HG03432 (cell line): ENCODE measurements around the gene NFIC.

Experiments
- ATAC-seq: cut with Tn5 transposase; IDR thresholded peaks from one replicate; pipeline ENCODE4 v1.9.1; 2021; ENCODE audit warnings: mild to moderate bottlenecking, moderate library complexity; ENCODE audit not compliant: unreplicated experiment

NFIC gene

GRCh38 chr19:3358689-3359014 is 7.7 kb upstream of the NFIC start:
- ATAC-seq = no peak

- peak; percentile 50 for ATAC-seq
These were observed 7.1 kb upstream of the NFIC start for GRCh38 chr19:3359015-3359918.

- peak; percentile 23 for ATAC-seq
These were observed 6.4 kb upstream of the NFIC start for GRCh38 chr19:3359919-3360420.

- ATAC-seq = peak; percentile 3
These were observed 5.7 kb upstream of the NFIC start for GRCh38 chr19:3360421-3361383.

- ATAC-seq = no peak
These were observed 4.8 kb upstream of the NFIC start for GRCh38 chr19:3361384-3362216.

GRCh38 chr19:3362217-3362906 is 4.0 kb upstream of the NFIC start:
- no peak for ATAC-seq

- ATAC-seq = no peak
These were observed 2.4 kb upstream of the NFIC start for GRCh38 chr19:3363841-3364500.

GRCh38 chr19:3364501-3364858 is 1.9 kb upstream of the NFIC start:
- ATAC-seq = no peak

GRCh38 chr19:3365093-3365835 is 1.1 kb upstream of the NFIC start:
- ATAC-seq = no peak

- ATAC-seq = no peak
These were observed 607 bp downstream of the NFIC start for GRCh38 chr19:3366753-3367627.

- ATAC-seq = no peak
These were observed 1.5 kb downstream of the NFIC start for GRCh38 chr19:3367628-3368440.

GRCh38 chr19:3368441-3368795 is 2.0 kb downstream of the NFIC start:
- no peak for ATAC-seq

- no peak for ATAC-seq
These were observed 2.5 kb downstream of the NFIC start for GRCh38 chr19:3368848-3369336.

GRCh38 chr19:3369337-3370213 is 3.2 kb downstream of the NFIC start:
- ATAC-seq = no peak

- ATAC-seq = no peak
These were observed 3.9 kb downstream of the NFIC start for GRCh38 chr19:3370214-3370720.
